GM19239 (cell line): ENCODE data around the gene LHPP.

Experiments used
- DNase-seq: peaks from one replicate; pipeline ENCODE4 v3.0.0; 2011; ENCODE audit warnings: low spot score; ENCODE audit not compliant: insufficient read length
- FAIRE-seq: peaks from 2 replicates; lab custom pipeline; 2011; peaks lifted over from hg19 to GRCh38; lab: Jason Lieb, UNC

Gene LHPP

GRCh38 chr10:124647421-124648130 is 186.0 kb downstream of the LHPP start:
- DNase-seq, result peak; percentile 78
- FAIRE-seq, result peak; percentile 97

- no peak for FAIRE-seq
- no peak for DNase-seq
Observed at GRCh38 chr10:124648131-124648475, 186.5 kb downstream of the LHPP start.

GRCh38 chr10:124648738-124649137 is 187.1 kb downstream of the LHPP start:
- peak; percentile 80 for FAIRE-seq
- peak; percentile 66 for DNase-seq

DNA sequence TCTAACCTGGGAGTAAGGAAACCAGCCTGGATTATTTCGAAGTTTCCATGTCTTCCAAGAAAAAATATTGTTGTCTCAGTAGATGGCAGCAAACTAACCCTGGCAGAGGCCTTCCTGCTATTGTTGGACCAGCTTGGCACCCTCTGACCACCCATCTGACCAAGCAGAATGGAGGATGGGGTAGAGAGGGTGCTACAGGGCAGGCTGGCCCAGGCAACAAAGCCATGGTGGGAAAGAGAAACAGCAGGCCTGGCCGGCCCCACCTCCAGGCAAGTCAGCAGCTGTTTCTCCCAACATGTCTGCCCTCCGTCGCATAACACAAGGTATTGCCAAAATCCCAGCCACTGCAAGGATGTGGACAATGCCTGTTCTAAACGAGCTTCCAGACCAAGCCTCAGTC is 187.6 kb downstream of the LHPP start:
- DNase-seq (no peak), FAIRE-seq (no peak)

DNA sequence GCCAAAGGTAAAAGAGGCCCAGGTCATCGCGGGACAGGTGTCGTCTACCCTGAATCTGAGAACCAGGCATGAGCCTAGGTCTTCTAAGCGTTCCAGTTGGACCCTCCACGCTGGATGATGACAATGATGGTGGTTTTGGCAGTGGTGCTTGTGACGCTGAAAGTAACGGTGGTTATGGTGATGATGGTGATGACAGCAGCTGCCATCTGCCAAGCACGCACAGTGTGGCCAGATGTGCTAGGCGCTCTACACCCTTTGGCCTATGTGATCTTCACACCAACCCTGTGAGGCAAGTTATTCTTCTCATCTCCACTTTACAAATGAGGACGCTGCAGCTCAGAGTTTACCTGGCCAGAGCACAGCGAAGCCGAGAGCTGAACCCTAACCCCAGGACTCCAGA is 188.6 kb downstream of the LHPP start:
- FAIRE-seq, result no peak

GRCh38 chr10:124650820-124651401 is 189.3 kb downstream of the LHPP start:
- DNase-seq (peak; percentile 55), FAIRE-seq (peak; percentile 59)

More for the DNA sequence above, 188.6 kb downstream of the LHPP start:
- DNase-seq, result no peak

DNA sequence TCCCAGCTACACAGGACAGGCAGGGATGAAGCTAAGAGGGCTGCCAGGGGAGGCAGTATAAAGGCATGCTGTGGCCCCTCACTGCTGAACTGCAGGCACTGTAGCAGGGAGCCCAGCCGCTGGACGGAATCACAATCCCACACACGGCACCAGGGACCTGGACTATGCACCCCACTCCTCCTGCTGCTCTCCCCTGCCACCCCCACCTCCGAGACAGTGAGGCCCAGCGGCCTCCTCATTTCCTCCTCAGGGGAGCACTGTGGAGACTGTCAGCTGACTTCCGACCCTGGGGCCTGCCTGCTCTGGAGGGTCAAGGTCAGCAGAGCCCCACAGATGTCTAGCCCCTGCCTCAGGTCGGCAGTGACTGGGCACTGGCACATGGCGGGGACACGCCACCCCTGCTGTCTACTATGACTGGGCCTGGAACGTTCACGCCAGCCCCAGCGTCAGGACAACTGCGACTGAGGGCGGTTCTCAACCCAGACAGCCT is 189.8 kb downstream of the LHPP start:
- DNase-seq (no peak), FAIRE-seq (no peak)

- peak; percentile 8 for FAIRE-seq
Observed at GRCh38 chr10:124652200-124652599, 190.6 kb downstream of the LHPP start.

DNA sequence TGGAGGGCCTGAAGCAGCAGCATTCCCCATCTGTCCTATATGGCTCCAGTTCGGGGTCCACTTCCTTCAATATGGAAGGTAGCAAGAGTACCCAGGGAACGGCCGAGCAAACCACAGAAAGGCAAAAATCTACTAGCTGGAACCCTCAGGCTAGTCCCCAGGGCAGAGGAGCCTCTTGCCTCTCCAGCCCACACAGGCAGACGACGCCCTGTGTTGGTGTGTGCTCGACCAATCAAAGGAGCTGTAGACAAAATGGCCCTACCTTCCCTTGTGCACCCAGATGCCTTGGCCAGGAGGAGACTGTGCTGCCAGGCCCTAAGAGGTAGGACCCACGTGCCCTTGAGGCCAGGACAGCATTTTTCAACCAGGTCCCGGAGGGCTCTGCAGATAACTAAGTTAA is 191.1 kb downstream of the LHPP start:
- FAIRE-seq, result no peak

More at GRCh38 chr10:124652200-124652599, 190.6 kb downstream of the LHPP start:
- no peak for DNase-seq

GRCh38 chr10:124653311-124653710 is 191.7 kb downstream of the LHPP start:
- FAIRE-seq (no peak), DNase-seq (no peak)

More for the DNA sequence above, 191.1 kb downstream of the LHPP start:
- DNase-seq, result no peak

- FAIRE-seq, result no peak
- no peak for DNase-seq
Observed at GRCh38 chr10:124653811-124654651, 192.4 kb downstream of the LHPP start.

GRCh38 chr10:124654686-124655085 is 193.1 kb downstream of the LHPP start:
- FAIRE-seq (no peak), DNase-seq (no peak)

DNA sequence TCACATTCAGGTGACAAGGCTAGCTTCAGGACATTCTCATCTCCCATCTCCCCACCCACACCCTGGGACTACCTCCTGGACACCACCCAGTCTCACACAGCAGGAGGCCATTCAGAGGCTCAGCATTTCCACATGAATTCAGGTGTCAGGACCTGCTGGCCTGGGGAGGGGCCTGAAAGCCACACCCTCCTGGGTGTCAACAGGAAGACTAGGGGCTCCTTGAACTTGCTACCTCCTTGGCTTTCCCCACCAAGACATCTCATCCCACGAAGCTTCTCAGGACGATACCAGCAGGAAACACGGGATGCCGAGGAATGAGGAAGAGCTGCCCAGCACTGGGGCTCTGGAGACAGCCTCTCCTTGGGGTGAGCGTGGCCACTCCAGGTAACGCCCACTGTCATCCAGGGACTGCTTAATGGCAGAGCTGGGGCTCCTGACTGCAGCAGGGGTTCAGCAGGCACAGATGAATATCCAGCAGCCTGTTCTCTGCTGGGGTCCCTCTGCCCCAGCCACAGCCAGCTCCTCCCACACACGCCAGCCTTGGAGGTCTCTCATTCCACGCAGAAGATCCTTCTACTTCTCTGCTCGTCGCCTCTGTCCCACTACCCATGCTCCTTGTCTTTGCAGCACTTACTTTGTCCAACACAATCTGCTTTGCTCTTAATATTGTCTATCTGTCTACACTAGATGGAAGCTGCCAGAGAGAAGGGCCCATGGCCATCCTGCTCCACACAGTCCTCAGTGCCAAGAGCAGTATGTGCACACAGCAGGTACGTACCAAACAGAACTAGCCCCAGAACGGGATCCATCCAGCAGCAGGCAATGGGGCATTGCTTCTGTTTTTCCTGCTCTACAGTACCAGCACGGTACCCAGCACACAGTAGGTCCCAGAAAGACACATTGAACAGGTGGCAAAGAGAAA is 193.8 kb downstream of the LHPP start:
- no peak for FAIRE-seq
- DNase-seq, result no peak

DNA sequence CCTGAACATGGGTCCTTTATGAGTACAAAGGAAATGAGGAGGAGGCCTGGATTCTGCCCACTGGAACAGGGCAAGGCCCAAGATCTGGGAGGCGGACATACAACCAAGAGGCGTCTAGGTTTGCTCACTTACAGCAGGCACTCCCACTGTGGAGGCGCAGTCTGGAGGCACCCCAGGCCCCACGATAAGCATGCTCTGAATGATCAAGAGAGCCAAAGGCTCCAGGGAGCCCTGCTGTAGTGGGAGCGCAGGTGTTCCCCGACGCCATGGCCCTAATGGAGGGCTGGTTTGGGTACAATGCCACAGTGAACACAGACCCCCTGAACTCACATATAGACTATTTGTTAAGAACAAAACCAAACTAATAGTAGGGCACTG is 194.5 kb downstream of the LHPP start:
- no peak for FAIRE-seq
- no peak for DNase-seq

GRCh38 chr10:124656541-124656940 is 194.9 kb downstream of the LHPP start:
- FAIRE-seq (no peak), DNase-seq (no peak)

DNA sequence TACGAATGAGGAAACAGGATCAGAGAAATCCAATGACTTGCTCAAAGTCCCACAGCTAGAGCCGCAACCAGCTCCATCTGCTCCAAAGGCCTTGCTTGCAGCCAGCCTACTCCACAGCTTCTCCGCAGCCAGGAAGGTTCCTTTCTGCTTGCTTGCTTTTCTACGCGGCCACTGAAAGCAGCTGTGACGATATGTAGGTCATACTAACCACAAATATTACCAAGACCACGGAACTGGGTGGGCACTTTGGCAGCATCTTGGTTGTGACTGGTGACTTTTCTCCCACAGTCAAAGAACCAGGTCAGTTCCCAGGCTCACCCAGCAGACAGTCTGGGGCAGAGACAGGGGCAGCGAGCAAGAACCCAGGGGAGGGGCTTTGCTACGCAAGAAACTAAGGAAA is 196.2 kb downstream of the LHPP start:
- no peak for FAIRE-seq
- DNase-seq, result no peak

GRCh38 chr10:124658591-124659242 is 197.1 kb downstream of the LHPP start:
- DNase-seq (no peak), FAIRE-seq (no peak)

DNA sequence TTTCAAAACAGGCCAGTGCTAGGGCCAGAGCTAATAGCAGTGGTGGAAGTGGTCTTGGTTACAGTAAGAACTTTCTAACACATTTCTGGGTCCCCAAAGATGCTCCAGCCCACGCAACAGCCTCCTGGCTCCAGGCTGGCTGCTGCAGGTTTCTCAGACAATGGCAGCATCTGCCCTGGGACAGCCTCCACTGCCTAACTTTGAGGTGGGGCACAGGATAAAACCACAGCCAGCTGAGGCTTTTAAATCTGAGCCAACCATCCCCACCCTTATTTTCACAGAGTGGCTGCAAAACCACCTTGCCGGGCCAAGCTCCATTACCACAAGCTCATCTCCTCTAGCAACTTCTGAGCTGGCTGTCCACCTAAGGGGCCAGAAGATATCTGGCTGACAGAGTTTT is 197.8 kb downstream of the LHPP start:
- no peak for DNase-seq
- FAIRE-seq, result no peak

DNA sequence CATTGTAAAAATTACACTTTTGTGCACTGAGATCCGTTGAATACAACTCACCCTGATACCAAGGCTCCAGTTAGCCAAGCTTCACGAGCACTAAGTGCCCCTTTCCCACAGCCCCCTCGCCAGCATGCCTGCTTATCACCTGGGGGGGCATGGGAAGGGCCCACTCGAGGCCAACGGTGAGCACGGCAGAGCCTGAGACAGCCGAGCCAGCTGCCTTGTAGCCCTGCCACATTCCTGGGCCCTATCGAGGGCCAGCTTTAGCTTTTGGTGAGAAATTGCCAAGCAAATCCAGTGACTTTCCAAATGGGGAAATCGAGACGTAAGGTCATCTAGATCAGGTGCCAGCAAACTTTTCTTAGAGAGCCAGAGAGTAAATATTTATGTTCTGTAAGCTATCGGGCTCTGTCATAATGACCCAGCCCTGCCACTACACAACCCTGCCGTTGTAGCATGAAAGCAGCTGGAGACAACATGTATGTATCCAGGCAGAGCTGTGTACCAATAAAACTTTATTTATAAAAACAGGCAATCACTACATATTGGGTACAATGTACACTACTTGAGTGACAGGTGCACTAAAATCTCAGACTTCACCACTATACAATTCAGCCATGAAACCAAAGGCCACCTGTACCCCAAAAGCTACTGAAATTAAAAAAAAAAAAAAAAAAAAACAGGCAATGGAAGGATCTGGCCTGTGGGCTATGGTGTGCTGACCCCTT is 198.9 kb downstream of the LHPP start:
- FAIRE-seq, result no peak
- no peak for DNase-seq
